Liver (tissue), 3 donors: ENCODE measurements around the gene THAP8.

ENCODE experiments used
- ATF3 ChIP-seq: IDR thresholded peaks from 2 replicates; pipeline ENCODE4 v1.6.1; 2016; ENCODE audit warnings: antibody characterized with exemption
- CTCF ChIP-seq: fragments of 150-350 bp; IDR thresholded peaks from 2 replicates; pipeline ENCODE4 v1.5.1; 2017; ENCODE audit warnings: improper control_type of control experiment, low read depth, low read length; ENCODE audit not compliant: missing input control
- REST ChIP-seq: IDR thresholded peaks from 2 replicates; pipeline ENCODE4 v1.6.1; 2016; ENCODE audit warnings: antibody characterized with exemption, mild to moderate bottlenecking
- donor health status: healthy.
- donor health status: healthy.

- TF ChIP-seq ATF3 (no peak), CTCF (no peak), REST (no peak)
These were observed 27.8 kb upstream of the THAP8 start for GRCh38 chr19:36081894-36082293.
